Gastrocnemius medialis (tissue), 4 donors: Measurements from ENCODE around the gene FNDC8. TPM values are rescaled to one million over a fixed set of nuclear protein-coding genes. Genes with fewer than 3 reads are reported as not detected.
"Not testable (repeated sequence)": the region's sequence is repeated elsewhere in the genome, so short reads cannot be mapped to it uniquely, and the experiment has no call there.

Experiments used
- ATAC-seq, 2 donors: fragments of 150-250 bp; one replicate each; pipeline ENCODE4 v1.9.1; 2016
- DNase-seq, 2 donors: peaks; one replicate each; pipeline ENCODE4 v3.0.0-alpha.2; 2019
- H3K27ac ChIP-seq, 4 donors: fragments of 200-600 bp; sonication (generic); 1 replicate in 1 of 4; 2 replicates in 3 of 4; pipeline ENCODE4 v1.5.1; 2016 to 2018; ENCODE audit warnings: mild to moderate bottlenecking in 2 of 4, moderate library complexity in 1 of 4
- H3K27me3 ChIP-seq, 3 donors: fragments of 200-600 bp; sonication (generic) in 2 of 3; 1 replicate in 1 of 3; 2 replicates in 2 of 3; pipeline versions ENCODE4 v1.5.1 to v1.6.0; 2016 to 2019; ENCODE audit warnings: mild to moderate bottlenecking in 1 of 3, moderate library complexity in 1 of 3
- H3K36me3 ChIP-seq, 2 donors: fragments of 200-600 bp; sonication (generic) in 1 of 2; one replicate each; pipeline ENCODE4 v1.5.1; 2017 to 2018
- H3K4me1 ChIP-seq, 2 donors: fragments of 200-600 bp; sonication (generic) in 1 of 2; one replicate each; pipeline ENCODE4 v1.5.1; 2016 to 2017; ENCODE audit warnings: mild to moderate bottlenecking in 2 of 2
- H3K4me3 ChIP-seq, 4 donors: fragments of 200-600 bp; sonication (generic) in 3 of 4; 1 replicate in 1 of 4; 2 replicates in 3 of 4; pipeline ENCODE4 v1.5.1; 2016 to 2019; ENCODE audit warnings: mild to moderate bottlenecking in 2 of 4
- H3K9me3 ChIP-seq, 3 donors: fragments of 200-600 bp; sonication (generic) in 2 of 3; 1 replicate in 1 of 3; 2 replicates in 2 of 3; pipeline ENCODE4 v1.5.1; 2016 to 2019
- POLR2A ChIP-seq, 2 donors: fragments of 450-650 bp; IDR thresholded peaks; one replicate each; pipeline ENCODE4 v1.6.1; 2017; ENCODE audit warnings: antibody characterized with exemption in 2 of 2, mild to moderate bottlenecking in 2 of 2, moderate library complexity in 2 of 2
- in situ Hi-C, 4 donors: fragments of 200-750 bp; cut with MboI; loops; one replicate each; pipeline versions ENCODE4 v1.15.0 to v1.8.0; 2017; ENCODE audit warnings: low sequenced_read_pairs in 4 of 4
- intact Hi-C: fragments of 100-400 bp; cut with DNase I; formaldehyde crosslinking; loops from one replicate; pipeline ENCODE4 v1.15.1; 2023; ENCODE audit warnings: low total_unique reads
- total RNA-seq, 4 donors: library from RNA; depleted of rRNA; stranded (reverse); fragments of >200 nt; gene quantifications; one replicate each; pipeline versions ENCODE4 v1.1.0 to v1.2.3, GENCODE V29; 2016
- TF ChIP-seq, protein P1 (sequence below), 5 experiments: fragments of 450-650 bp in 3 of 5; fragments of 200-600 bp in 2 of 5; sonication (generic) in 2 of 5; IDR thresholded peaks in 4 of 5; conservative IDR thresholded peaks in 1 of 5; 1 replicate in 4 of 5; 2 replicates in 1 of 5; pipeline ENCODE4 v1.5.1; 2016 to 2019; ENCODE audit warnings: antibody characterized with exemption in 5 of 5, mild to moderate bottlenecking in 3 of 5, moderate library complexity in 3 of 5

Gene FNDC8
- total RNA-seq, 4 donors from 2014 or later, result not detected

DNA sequence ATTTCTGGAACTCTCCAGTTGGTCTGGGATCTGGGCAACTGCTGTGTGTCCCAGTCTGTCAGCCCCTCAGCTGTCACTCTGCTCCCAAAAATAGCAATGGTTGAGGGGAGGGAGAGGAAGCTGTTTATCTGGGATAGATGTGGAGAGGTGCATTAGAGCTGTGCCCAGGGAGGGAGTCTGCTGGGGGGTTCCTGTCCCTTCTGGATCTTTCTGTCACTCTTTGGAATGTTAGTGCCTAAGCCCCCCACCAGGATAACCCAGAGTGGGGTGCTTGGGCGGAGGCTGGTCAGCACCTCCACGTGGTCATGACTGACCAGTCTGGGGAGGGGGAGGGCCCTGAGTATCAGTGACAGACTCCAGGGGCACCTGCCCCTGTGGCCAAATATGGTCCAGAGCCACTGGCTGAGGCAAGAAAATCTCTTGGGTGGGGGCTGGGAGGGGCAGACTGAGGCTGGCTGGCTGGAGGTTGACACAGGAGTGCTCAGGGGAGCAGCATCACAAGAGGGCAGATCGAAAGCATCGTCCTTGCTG is 26.0 kb downstream of the FNDC8 start, which contains the start of gene UNC45B:
TSS of gene UNC45B (plus strand) at position 443 of the 531 bp plus-strand sequence. CDS start 447 bp downstream, outside the sequence.
- in situ Hi-C loops (loop anchor here in 2 of 4 donors (10.0 kb wide), 1 partner anchor 97 kb away; the partner anchor contains the start of gene SLFN5 (in 2 of the 2)), intact Hi-C loops (loop anchor here (1.0 to 10.0 kb wide), 6 partner anchors 59 to 1387 kb away; partner anchors contain the start of genes LIG3, MYO19, PIGW and SLFN12L)
- peak within 1 kb of the TSS; percentile 94 to 98 (median 97) for H3K27ac ChIP-seq
- H3K4me3 ChIP-seq, result peak within 1 kb of the TSS; percentile 53 to 64 (median 60)
- H3K36me3 ChIP-seq, result peaks cover 0 to 27% of the 10 kb centered on the region in 2 donors
- H3K27me3 ChIP-seq, result no peaks in the 10 kb centered on the region
- H3K9me3 ChIP-seq, result no peaks in the 10 kb centered on the region
- DNase-seq (peak; percentile 87 to 94), ATAC-seq (peak; percentile 87)
- TF ChIP-seq POLR2A (IDR thresholded peaks at IDR 0.05), result peak; percentile 68 to 88
- TF ChIP-seq, protein P1, sequence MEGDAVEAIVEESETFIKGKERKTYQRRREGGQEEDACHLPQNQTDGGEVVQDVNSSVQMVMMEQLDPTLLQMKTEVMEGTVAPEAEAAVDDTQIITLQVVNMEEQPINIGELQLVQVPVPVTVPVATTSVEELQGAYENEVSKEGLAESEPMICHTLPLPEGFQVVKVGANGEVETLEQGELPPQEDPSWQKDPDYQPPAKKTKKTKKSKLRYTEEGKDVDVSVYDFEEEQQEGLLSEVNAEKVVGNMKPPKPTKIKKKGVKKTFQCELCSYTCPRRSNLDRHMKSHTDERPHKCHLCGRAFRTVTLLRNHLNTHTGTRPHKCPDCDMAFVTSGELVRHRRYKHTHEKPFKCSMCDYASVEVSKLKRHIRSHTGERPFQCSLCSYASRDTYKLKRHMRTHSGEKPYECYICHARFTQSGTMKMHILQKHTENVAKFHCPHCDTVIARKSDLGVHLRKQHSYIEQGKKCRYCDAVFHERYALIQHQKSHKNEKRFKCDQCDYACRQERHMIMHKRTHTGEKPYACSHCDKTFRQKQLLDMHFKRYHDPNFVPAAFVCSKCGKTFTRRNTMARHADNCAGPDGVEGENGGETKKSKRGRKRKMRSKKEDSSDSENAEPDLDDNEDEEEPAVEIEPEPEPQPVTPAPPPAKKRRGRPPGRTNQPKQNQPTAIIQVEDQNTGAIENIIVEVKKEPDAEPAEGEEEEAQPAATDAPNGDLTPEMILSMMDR (IDR thresholded peaks at IDR 0.05 in 4 of 5, conservative IDR thresholded peaks at IDR 0.05 in 1 of 5), result no peak
- peaks cover 23 to 39% of the 10 kb centered on the region in 2 donors for H3K4me1 ChIP-seq

DNA sequence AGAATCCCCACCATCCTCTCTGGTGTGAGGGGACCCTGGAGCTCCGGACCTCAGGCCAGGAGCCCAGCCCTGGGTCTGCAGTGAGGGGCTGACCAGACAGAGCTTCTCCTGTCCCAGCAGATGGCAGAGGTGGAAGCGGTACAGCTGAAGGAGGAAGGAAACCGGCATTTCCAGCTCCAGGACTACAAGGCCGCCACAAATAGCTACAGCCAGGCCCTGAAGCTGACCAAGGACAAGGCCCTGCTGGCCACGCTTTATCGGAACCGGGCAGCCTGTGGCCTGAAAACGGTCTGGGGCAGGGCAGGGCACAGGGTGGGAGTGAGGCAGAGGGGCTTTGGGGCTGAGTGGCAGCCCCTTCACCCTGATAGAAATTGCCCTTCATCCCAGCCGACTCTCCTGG is 26.7 kb downstream of the FNDC8 start:
- H3K9me3 ChIP-seq, result no peaks in the 10 kb centered on the region
- H3K36me3 ChIP-seq, result peaks cover 0 to 34% of the 10 kb centered on the region in 2 donors
- in situ Hi-C loops (loop anchor here in 2 of 4 donors (10.0 kb wide), 1 partner anchor 97 kb away; the partner anchor contains the start of gene SLFN5 (in 2 of the 2)), intact Hi-C loops (loop anchor here (5.0 to 10.0 kb wide), 3 partner anchors 109 to 1387 kb away; partner anchors contain the start of genes MYO19, PIGW and SLFN12L)
- H3K27ac ChIP-seq, result peak overlapping the region; percentile 94 to 98 (median 97)
- H3K4me1 ChIP-seq, result peaks cover 23 to 39% of the 10 kb centered on the region in 2 donors
- peak in 1 of 2 donors; percentile 41 for DNase-seq
- peak; percentile 29 to 35 for ATAC-seq
- peak overlapping the region; percentile 53 to 64 (median 60) for H3K4me3 ChIP-seq
- no peaks in the 10 kb centered on the region for H3K27me3 ChIP-seq
- no peak for TF ChIP-seq POLR2A (IDR thresholded peaks at IDR 0.05)
- TF ChIP-seq, protein P1 (IDR thresholded peaks at IDR 0.05 in 4 of 5, conservative IDR thresholded peaks at IDR 0.05 in 1 of 5), result peak in 1 of 5 experiments; percentile 5

DNA sequence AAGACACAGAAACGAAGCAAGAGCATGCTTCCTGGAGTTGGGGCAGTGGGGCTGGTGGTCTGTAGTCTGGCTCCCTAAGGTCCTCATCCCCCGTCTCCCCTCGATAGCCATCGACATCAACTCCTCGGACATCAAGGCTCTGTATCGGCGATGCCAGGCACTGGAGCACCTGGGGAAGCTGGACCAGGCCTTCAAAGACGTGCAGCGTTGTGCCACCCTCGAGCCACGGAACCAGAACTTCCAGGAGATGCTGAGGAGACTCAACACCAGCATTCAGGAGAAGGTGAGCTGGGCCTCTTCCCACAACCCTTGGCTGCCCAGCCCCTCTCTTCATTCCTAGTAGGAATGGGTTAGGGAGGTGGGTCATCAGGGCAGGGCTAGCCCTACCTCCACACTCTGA is 28.5 kb downstream of the FNDC8 start:
- no peak for ATAC-seq
- Histone ChIP-seq H3K9me3 (no peaks in the 10 kb centered on the region), H3K36me3 (peaks cover 0 to 50% of the 10 kb centered on the region in 2 donors), H3K4me1 (peaks cover 23 to 39% of the 10 kb centered on the region in 2 donors), H3K27me3 (no peaks in the 10 kb centered on the region), H3K4me3 (peak overlapping the region in 1 of 4 donors; percentile 53), H3K27ac (peak overlapping the region; percentile 94 to 98 (median 97))
- in situ Hi-C loops (loop anchor here (10.0 to 25.0 kb wide), 3 partner anchors 95 to 587 kb away; partner anchors contain the start of genes SLFN5 (in 2 of the 4) and RASL10B (in 1 of the 4)), intact Hi-C loops (loop anchor here (5.0 to 10.0 kb wide), 3 partner anchors 107 to 1385 kb away; partner anchors contain the start of genes MYO19, PIGW and SLFN12L)
- TF ChIP-seq, protein P1 (IDR thresholded peaks at IDR 0.05 in 4 of 5, conservative IDR thresholded peaks at IDR 0.05 in 1 of 5), result no peak
- no peak for TF ChIP-seq POLR2A (IDR thresholded peaks at IDR 0.05)
- DNase-seq, result no peak

DNA sequence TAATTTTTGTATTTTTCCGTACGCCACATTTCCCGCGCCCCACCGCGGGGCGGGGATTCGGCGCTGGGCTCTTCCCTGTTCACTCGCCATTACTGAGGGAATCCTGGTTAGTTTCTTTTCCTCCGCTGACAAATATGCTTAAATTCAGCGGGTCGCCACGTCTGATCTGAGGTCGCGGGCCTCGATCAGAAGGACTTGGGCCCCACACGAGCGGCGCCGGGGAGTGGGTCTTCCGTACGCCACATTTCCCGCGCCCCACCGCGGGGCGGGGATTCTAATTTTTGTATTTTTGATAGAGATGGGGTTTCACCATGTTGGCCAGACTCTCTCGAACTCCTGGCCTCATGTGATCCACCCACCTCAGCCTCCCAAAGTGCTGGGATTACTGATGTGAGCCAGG is 29.7 kb downstream of the FNDC8 start:
- H3K4me3 ChIP-seq, H3K27me3 ChIP-seq, ATAC-seq, DNase-seq, intact Hi-C loops, H3K9me3 ChIP-seq: not testable (repeated sequence)
- Histone ChIP-seq H3K36me3 (peaks cover 0 to 62% of the 10 kb centered on the region in 2 donors), H3K4me1 (peaks cover 23 to 39% of the 10 kb centered on the region in 2 donors), H3K27ac (peak overlapping the region in 1 of 4 donors; percentile 35)
- in situ Hi-C loops, result loop anchor here in 2 of 4 donors (10.0 to 25.0 kb wide), 2 partner anchors 394 to 586 kb away; partner anchors contain the start of gene RASL10B (in 1 of the 2)
